ENCODE results near the gene GAB3.
"Not testable (repeated sequence)": the region's sequence is repeated elsewhere in the genome, so short reads cannot be mapped to it uniquely, and the experiment has no call there.

DNA sequence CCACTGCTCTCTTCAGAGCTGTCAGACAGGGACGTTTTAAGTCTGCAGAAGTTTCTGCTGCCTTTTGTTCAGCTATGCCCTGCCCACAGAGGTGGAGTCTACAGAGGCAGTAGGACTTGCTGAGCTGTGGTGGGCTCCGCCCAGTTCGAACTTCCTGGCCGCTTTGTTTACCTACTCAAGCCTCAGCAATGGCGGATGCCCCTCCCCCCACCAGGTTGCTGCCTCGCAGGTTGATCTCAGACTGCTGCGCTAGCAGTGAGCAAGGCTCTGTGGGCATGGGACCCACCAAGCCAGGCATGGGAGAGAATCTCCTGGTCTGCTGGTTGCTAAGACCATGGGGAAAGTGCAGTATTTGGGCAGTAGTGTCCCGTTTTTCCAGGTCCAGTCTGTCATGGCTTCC lies 80.0 kb downstream of the GAB3 start:
- TF ChIP-seq, protein P1, sequence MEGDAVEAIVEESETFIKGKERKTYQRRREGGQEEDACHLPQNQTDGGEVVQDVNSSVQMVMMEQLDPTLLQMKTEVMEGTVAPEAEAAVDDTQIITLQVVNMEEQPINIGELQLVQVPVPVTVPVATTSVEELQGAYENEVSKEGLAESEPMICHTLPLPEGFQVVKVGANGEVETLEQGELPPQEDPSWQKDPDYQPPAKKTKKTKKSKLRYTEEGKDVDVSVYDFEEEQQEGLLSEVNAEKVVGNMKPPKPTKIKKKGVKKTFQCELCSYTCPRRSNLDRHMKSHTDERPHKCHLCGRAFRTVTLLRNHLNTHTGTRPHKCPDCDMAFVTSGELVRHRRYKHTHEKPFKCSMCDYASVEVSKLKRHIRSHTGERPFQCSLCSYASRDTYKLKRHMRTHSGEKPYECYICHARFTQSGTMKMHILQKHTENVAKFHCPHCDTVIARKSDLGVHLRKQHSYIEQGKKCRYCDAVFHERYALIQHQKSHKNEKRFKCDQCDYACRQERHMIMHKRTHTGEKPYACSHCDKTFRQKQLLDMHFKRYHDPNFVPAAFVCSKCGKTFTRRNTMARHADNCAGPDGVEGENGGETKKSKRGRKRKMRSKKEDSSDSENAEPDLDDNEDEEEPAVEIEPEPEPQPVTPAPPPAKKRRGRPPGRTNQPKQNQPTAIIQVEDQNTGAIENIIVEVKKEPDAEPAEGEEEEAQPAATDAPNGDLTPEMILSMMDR (IDR thresholded peaks at IDR 0.05): not testable (repeated sequence)
- not testable (repeated sequence) for TF ChIP-seq POLR2A (IDR thresholded peaks at IDR 0.05)

All from body of pancreas (tissue), 4 donors.